Prostate gland (tissue), 2 donors: ENCODE measurements around the gene C16orf89. TPM values are rescaled to one million over a fixed set of nuclear protein-coding genes. Genes with fewer than 3 reads are reported as not detected.

Experiments
- DNase-seq: peaks from one replicate; pipeline ENCODE4 v3.0.0-alpha.2; 2019; ENCODE audit warnings: low spot score
- H3K27ac ChIP-seq, 2 donors: fragments of 200-600 bp; sonication (generic); 2 replicates each; pipeline ENCODE4 v1.5.1; 2017 to 2019
- H3K27me3 ChIP-seq: fragments of 200-600 bp; sonication (generic); replicated peaks from 2 replicates; pipeline ENCODE4 v1.5.1; 2019; ENCODE audit not compliant: insufficient read depth
- H3K36me3 ChIP-seq, 2 donors: fragments of 200-600 bp; sonication (generic); 1 replicate in 1 of 2; 2 replicates in 1 of 2; pipeline versions ENCODE4 v1.5.1 to v1.8.1; 2017 to 2019
- H3K4me1 ChIP-seq: fragments of 200-600 bp; sonication (generic); replicated peaks from 2 replicates; pipeline ENCODE4 v1.5.1; 2019
- H3K4me3 ChIP-seq, 2 donors: fragments of 200-600 bp; sonication (generic); 2 replicates each; pipeline ENCODE4 v1.5.1; 2017 to 2019
- H3K9me3 ChIP-seq: fragments of 200-600 bp; sonication (generic); 2 replicates; pipeline ENCODE4 v1.5.1; 2017
- CTCF ChIP-seq, 4 experiments: fragments of 200-600 bp in 2 of 4; fragments of 450-650 bp in 2 of 4; sonication (generic) in 2 of 4; IDR thresholded peaks; 1 replicate in 3 of 4; 2 replicates in 1 of 4; pipeline ENCODE4 v1.5.1; 2016 to 2019; ENCODE audit warnings: antibody characterized with exemption in 4 of 4, mild to moderate bottlenecking in 2 of 4, moderate library complexity in 2 of 4
- POLR2A ChIP-seq: fragments of 450-650 bp; IDR thresholded peaks from one replicate; pipeline ENCODE4 v1.6.1; 2016; ENCODE audit warnings: antibody characterized with exemption, mild to moderate bottlenecking
- POLR2AphosphoS5 ChIP-seq: sonication (generic); formaldehyde crosslinking; IDR thresholded peaks from one replicate; pipeline ENCODE4 v1.6.1; 2017; ENCODE audit warnings: antibody characterized with exemption
- WGBS: methylation state at CpG from one replicate; pipeline ENCODE4 v1.1.5; 2018; 5-methylcytosine and 5-hydroxymethylcytosine counted together
- intact Hi-C: fragments of 100-400 bp; cut with DNase I; formaldehyde crosslinking; loops from one replicate; pipeline ENCODE4 v1.14.2; 2022
- total RNA-seq, 2 donors: library from RNA; depleted of rRNA; stranded (reverse); fragments of >200 nt; gene quantifications; one replicate each; pipeline ENCODE4 v1.1.0, GENCODE V29; 2016

C16orf89 gene
- total RNA-seq, 2 donors from 2014 or later, result 6.6 to 29.4 TPM

GRCh38 chr16:5027575-5028235 is 38.1 kb downstream of the C16orf89 start:
- intact Hi-C loops, result no loop called here
- H3K4me3 ChIP-seq, result no peak overlapping the region
- H3K4me1 ChIP-seq, result peaks cover 2% of the 10 kb centered on the region
- no peaks in the 10 kb centered on the region for H3K27me3 ChIP-seq
- no peaks in the 10 kb centered on the region for H3K36me3 ChIP-seq
- no peak for DNase-seq
- H3K27ac ChIP-seq, result no peak overlapping the region
- 92% methylated on average over 31 of the region's 32 CpGs for WGBS
- no peak for TF ChIP-seq POLR2A
- no peak for TF ChIP-seq CTCF (IDR thresholded peaks at IDR 0.05)
- no peak for TF ChIP-seq POLR2AphosphoS5
- H3K9me3 ChIP-seq, result no peaks in the 10 kb centered on the region

- intact Hi-C loops, result no loop called here
Measured at GRCh38 chr16:5027086-5027485, 38.7 kb downstream of the C16orf89 start.

GRCh38 chr16:5026664-5027063 is 39.1 kb downstream of the C16orf89 start:
- Histone ChIP-seq H3K27me3 (no peaks in the 10 kb centered on the region), H3K36me3 (no peaks in the 10 kb centered on the region), H3K27ac (no peak overlapping the region), H3K4me3 (no peak overlapping the region), H3K4me1 (no peaks in the 10 kb centered on the region), H3K9me3 (no peaks in the 10 kb centered on the region)
- TF ChIP-seq CTCF (IDR thresholded peaks at IDR 0.05), result no peak
- TF ChIP-seq POLR2A, result no peak
- TF ChIP-seq POLR2AphosphoS5, result no peak
- DNase-seq, result no peak
- intact Hi-C loops, result no loop called here
- 91% methylated on average over 8 of the region's 8 CpGs for WGBS

More at GRCh38 chr16:5027086-5027485, 38.7 kb downstream of the C16orf89 start:
- DNase-seq, result no peak
- no peak for TF ChIP-seq POLR2AphosphoS5
- TF ChIP-seq POLR2A, result no peak
- no peak for TF ChIP-seq CTCF (IDR thresholded peaks at IDR 0.05)
- no peaks in the 10 kb centered on the region for H3K9me3 ChIP-seq
- no peak overlapping the region for H3K27ac ChIP-seq
- H3K4me3 ChIP-seq, result no peak overlapping the region
- H3K36me3 ChIP-seq, result no peaks in the 10 kb centered on the region
- 82% methylated on average over 7 of the region's 7 CpGs for WGBS
- no peaks in the 10 kb centered on the region for H3K27me3 ChIP-seq
- no peaks in the 10 kb centered on the region for H3K4me1 ChIP-seq

- DNase-seq, result no peak
- no peak for TF ChIP-seq POLR2AphosphoS5
- no peak for TF ChIP-seq POLR2A
- no peak for TF ChIP-seq CTCF (IDR thresholded peaks at IDR 0.05)
- no peak overlapping the region for H3K4me3 ChIP-seq
- intact Hi-C loops, result no loop called here
- no peaks in the 10 kb centered on the region for H3K36me3 ChIP-seq
- no peaks in the 10 kb centered on the region for H3K27me3 ChIP-seq
- no peaks in the 10 kb centered on the region for H3K9me3 ChIP-seq
- H3K27ac ChIP-seq, result no peak overlapping the region
- 35% methylated on average over 12 of the region's 17 CpGs for WGBS
- H3K4me1 ChIP-seq, result no peaks in the 10 kb centered on the region
Measured at GRCh38 chr16:5025171-5025632, 40.6 kb downstream of the C16orf89 start.

GRCh38 chr16:5024632-5025031 is 41.1 kb downstream of the C16orf89 start:
- Histone ChIP-seq H3K4me3 (no peak overlapping the region), H3K27me3 (no peaks in the 10 kb centered on the region), H3K27ac (no peak overlapping the region), H3K36me3 (no peaks in the 10 kb centered on the region), H3K4me1 (no peaks in the 10 kb centered on the region), H3K9me3 (no peaks in the 10 kb centered on the region)
- WGBS, result 38% methylated on average over 4 of the region's 4 CpGs
- TF ChIP-seq POLR2A, result no peak
- no peak for TF ChIP-seq POLR2AphosphoS5
- peak in 2 of 4 experiments; percentile 21 to 33 for TF ChIP-seq CTCF (IDR thresholded peaks at IDR 0.05)
- intact Hi-C loops, result no loop called here
- peak; percentile 16 for DNase-seq
